Right hindlimb (tissue), 1 donor: ENCODE measurements around the gene RMC1.
"Not testable (repeated sequence)": the region's sequence is repeated elsewhere in the genome, so short reads cannot be mapped to it uniquely, and the experiment has no call there.

Source experiments
- DNase-seq: peaks from one replicate; pipeline ENCODE4 v3.0.0-alpha.2; 2018

Gene RMC1

DNA sequence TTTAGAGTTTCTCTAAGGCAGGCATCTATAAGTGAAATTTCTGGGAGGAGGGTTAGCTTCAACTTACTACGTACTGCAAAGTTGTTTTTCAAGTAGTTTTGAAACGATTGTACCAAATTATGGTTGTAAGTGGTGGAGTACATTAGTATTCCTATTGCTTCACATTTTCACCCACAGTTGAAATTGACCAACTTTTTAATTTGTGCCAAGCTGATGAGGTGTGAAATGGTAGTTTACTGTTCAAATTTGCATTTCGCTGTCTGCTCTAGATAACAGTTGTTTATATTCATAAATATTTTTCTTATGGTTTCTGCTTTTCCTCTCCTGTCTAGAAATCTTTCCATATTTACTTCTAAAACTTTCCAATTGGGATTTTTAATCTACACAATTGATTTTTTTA is 64.4 kb downstream of the RMC1 start:
- no peak for DNase-seq

GRCh38 chr18:23568281-23569138 is 65.2 kb downstream of the RMC1 start:
- DNase-seq = no peak

DNA sequence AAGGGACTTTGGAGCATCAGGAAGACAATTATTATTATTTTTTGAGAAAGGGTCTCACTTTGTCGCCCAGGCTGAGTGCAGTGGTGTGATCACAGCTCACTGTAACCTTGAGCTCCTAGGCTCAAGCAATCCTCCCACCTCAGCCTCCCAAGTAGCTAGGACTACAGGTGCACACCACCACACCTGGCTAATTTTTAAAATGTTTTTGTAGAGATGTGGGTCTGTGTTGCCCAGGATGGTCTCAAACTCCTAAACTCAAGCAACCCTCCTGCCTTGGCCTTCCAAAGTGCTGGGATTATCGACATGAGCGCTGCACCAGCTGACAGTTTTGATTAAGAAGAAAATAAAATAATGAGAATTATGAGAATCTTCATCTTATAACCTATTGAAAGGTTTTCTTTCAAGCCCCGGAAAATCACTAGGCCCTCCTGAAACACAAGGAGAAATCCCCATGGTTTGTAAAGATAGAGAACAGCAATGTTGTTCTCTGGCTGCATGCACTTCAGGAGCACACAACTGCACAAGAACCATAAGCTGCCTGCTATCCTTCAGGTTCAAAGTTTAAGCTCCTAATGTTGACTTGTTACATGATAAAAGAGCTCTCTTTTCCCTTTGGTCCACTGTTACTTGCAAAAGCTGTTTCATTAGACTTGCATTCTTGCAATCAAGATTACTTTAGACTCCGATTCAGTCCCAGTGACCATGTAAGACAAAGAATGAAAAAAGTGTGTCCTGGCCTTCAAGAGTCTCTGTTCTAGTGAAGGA is 66.2 kb downstream of the RMC1 start:
- DNase-seq = no peak

DNA sequence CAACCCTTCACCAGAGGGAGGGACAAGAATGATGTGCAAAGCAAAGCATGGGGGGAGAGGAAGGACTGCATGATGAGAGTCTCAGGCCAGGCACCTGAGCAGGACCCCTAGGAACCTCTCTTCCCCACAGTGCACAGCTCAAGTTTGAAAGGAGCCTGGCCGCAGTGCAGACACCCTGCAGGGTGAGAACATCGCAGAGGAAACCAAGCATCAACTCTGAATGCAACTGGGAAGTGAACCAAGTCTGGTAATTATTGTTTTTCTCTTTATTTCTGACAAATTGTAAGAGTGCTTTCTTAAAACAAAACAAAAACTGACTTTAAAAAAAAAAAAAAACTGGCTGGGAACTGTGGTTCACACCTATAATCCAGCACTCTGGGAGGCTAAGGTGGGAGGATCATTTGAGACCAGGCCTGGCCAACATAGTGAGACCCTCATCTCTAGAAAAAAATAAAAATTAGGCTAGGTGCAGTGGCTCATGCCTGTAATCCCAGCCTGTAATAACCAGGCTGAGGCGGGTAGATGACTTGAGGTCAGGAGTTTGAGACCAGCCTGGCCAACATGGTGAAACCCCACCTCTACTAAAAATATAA is 67.7 kb downstream of the RMC1 start:
- DNase-seq = no peak

DNA sequence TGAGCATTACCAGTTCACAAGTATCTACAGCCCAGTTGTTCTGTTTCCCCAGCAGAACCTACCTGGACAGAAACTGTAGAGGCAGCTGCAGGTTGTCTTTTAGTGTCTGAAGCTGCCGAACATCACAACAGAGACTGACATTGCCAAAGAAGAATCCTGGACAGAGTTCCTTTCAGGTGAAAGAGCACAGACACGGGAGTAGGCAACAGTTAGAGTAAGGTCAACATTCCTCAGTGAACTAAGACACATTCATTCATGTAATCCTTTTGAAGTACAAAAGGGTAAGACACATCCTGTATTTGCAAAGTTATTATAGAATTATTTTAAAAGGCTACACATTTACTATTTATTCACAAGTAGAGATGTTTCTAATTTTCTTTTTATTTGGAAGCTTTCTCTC is 68.7 kb downstream of the RMC1 start:
- no peak for DNase-seq

- DNase-seq = no peak
Observed at GRCh38 chr18:23572570-23572969, 69.3 kb downstream of the RMC1 start.

- DNase-seq = no peak
Observed at GRCh38 chr18:23573020-23573419, 69.7 kb downstream of the RMC1 start.

- no peak for DNase-seq
Observed at GRCh38 chr18:23573626-23574431, 70.5 kb downstream of the RMC1 start.

GRCh38 chr18:23574611-23575308 is 71.4 kb downstream of the RMC1 start:
- no peak for DNase-seq

DNA sequence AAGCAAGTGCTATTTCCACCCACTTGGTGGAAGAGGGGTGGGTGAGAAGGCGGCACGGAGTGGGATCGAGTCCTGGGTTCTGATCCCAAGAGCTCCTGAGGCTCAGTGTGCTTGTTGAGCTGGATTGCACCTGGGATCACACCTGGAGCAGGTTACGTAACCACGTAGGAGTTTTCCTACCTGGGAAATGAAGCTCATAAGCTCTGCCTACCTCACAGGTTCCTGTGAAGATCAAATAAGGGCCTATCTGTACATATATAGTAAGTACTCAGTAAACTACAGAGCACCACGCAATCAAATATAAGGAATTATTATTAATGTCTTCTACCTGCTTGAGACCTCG is 72.0 kb downstream of the RMC1 start:
- no peak for DNase-seq

DNA sequence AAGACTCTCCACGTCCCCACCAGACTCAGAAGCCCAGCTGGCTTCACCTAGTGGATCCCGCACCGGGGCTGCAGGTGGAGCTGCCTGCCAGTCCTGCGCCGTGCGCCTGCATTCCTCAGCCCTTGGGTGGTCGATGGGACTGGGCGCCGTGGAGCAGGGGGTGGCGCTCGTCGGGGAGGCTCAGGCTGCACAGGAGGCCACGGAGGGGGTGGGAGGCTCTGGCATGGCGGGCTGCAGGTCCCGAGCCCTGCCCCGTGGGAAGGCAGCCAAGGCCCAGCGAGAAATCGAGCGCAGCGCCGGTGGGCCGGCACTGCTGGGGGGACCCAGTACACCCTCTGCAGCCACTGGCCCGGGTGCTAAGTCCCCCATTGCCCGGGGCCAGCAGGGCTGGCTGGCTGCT is 74.2 kb downstream of the RMC1 start:
- DNase-seq = not testable (repeated sequence)

DNA sequence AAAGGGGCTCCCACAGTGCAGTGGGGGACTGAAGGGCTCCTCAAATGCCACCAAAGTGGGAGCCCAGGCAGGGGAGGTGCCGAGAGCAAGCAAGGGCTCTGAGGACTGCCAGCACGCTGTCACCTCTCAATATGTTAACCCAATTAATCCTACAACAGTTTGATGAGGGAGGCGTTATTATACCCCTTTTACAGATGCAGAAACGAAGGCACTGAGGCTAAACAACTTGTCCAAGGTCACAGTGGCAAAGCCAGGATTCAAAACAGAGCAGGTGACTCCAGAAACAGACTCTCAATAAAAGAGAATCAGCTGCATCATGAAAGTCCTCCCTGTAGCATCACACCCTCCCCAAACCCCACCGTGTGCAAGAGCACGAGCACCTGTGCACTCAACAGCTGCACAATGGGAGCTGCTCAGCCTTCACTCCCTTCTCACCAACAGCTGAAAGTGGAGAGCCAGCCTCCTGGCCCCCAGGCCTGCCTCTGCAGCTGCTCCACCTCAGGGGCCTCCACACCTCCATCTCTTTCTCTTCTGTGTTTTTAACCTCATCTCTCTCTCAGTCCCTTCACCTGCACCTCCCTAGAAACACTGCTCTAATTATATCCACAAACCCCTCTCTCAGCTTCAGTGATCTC is 74.9 kb downstream of the RMC1 start:
- DNase-seq = no peak

- DNase-seq = no peak
Observed at GRCh38 chr18:23578891-23579653, 75.8 kb downstream of the RMC1 start.

GRCh38 chr18:23580677-23581367 is 77.5 kb downstream of the RMC1 start:
- no peak for DNase-seq
